ENCODE measurements around the gene CFAP70. TPM values are rescaled to one million over a fixed set of nuclear protein-coding genes. Genes with fewer than 3 reads are reported as not detected.

The CFAP70 gene
- total and polyA plus RNA-seq, 2 of the 8 experiments (the other 6 are each of a cell fraction or from before 2014, with no cell fraction given) = 0.21 to 0.30 TPM

DNA sequence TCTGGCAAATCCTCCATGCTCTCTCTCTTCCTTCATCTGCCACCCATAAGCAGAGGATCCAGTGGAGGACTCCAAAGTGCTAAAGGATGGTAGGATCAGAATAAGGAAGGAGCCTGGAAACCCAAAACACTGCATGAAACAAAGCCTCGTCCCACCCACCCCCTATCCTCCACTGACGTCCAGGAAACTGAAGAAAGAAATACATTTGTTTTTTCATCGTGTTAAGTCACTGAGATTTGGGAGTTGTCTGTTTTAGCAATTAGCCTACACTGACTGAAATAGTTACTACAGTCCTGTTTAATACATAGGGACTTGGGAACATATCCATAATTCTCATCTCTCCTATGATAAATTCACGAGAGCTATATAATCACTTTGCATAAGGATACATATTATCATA, 40.4 kb upstream of the CFAP70 start (continued):
- TF ChIP-seq BRCA1 (IDR thresholded peaks at IDR 0.05; ENCODE audit: low read depth, low read length) (no peak), CTCF (IDR thresholded peaks at IDR 0.05; ENCODE audit: control extremely low read depth in 1 of 3, insufficient read depth in 1 of 3, low read depth in 1 of 3, low read length in 3 of 3) (no peak), YY1 (IDR thresholded peaks at IDR 0.05; ENCODE audit: low read depth, low read length) (no peak), CTBP2 (IDR thresholded peaks at IDR 0.05; ENCODE audit: borderline replicate concordance, insufficient read depth, insufficient read length, low read length) (no peak)
